ENCODE measurements around the gene VRTN. TPM values are rescaled to one million over a fixed set of nuclear protein-coding genes. Genes with fewer than 3 reads are reported as not detected.

Gene VRTN
- polyA plus RNA-seq, 4 donors: 0.24 to 0.85 TPM; not detected in 2

DNA sequence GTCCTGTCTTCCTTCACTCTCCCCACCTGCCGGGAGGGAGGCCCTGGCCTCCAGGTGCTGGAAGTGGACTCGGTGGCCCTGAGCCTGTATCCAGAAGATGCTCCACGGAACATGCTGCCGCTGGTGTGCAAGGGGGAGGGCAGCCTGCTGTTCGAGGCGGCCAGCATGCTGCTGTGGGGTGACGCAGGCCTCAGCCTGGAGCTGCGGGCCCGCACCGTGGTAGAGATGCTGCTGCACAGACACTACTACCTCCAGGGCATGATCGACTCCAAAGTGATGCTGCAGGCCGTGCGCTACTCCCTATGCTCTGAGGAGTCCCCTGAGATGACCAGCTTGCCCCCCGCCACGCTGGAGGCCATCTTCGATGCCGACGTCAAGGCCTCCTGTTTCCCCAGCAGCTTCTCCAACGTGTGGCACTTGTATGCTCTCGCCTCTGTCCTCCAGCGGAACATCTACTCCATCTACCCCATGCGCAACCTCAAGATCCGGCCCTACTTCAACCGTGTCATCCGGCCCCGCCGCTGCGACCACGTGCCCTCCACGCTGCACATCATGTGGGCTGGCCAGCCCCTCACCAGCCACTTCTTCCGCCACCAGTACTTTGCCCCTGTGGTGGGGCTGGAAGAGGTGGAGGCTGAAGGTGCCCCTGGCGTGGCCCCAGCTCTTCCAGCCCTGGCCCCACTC lies 8.8 kb downstream of the VRTN start:
- Histone ChIP-seq H3K27me3 (ENCODE audit: control insufficient read depth in 3 of 3, insufficient read depth in 3 of 3, low read length in 3 of 3) (no peaks in the 10 kb centered on the region), H3K9me3 (ENCODE audit: control insufficient read depth in 2 of 2, insufficient read depth in 1 of 2, low read depth in 1 of 2, low read length in 1 of 2) (no peaks in the 10 kb centered on the region), H3K36me3 (ENCODE audit: control insufficient read depth in 3 of 3, insufficient read depth in 2 of 3, low read depth in 1 of 3, low read length in 3 of 3) (no peaks in the 10 kb centered on the region), H3K4me3 (ENCODE audit: low read depth in 1 of 3, low read length in 3 of 3) (no peak overlapping the region), H3K4me1 (ENCODE audit: control insufficient read depth in 3 of 3, insufficient read depth in 2 of 3, low read depth in 1 of 3, low read length in 2 of 3) (no peaks in the 10 kb centered on the region), H3K27ac (ENCODE audit: low read depth in 1 of 3, low read length in 2 of 3) (no peak overlapping the region)
- WGBS, 3 donors: 92 to 96% (median 94%) methylated on average over 32 of the region's 32 CpGs
- DNase-seq (no peak), FAIRE-seq (no peak)

DNA sequence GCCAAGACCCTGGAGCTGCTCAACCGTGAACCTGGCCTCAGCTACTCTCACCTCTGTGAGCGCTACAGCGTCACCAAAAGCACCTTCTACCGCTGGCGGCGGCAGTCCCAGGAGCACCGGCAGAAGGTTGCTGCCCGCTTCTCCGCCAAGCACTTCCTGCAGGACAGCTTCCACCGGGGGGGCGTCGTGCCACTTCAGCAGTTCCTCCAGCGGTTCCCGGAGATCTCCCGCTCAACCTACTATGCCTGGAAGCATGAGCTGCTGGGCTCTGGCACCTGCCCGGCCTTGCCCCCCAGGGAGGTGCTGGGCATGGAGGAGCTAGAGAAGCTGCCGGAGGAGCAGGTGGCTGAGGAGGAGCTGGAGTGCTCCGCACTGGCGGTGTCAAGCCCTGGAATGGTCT lies 9.3 kb downstream of the VRTN start:
- H3K4me1 ChIP-seq (ENCODE audit: control insufficient read depth in 3 of 3, insufficient read depth in 2 of 3, low read depth in 1 of 3, low read length in 2 of 3): no peaks in the 10 kb centered on the region
- no peaks in the 10 kb centered on the region for H3K27me3 ChIP-seq (ENCODE audit: control insufficient read depth in 3 of 3, insufficient read depth in 3 of 3, low read length in 3 of 3)
- no peaks in the 10 kb centered on the region for H3K36me3 ChIP-seq (ENCODE audit: control insufficient read depth in 3 of 3, insufficient read depth in 2 of 3, low read depth in 1 of 3, low read length in 3 of 3)
- no peak overlapping the region for H3K27ac ChIP-seq (ENCODE audit: low read depth in 1 of 3, low read length in 2 of 3)
- no peaks in the 10 kb centered on the region for H3K9me3 ChIP-seq (ENCODE audit: control insufficient read depth in 2 of 2, insufficient read depth in 1 of 2, low read depth in 1 of 2, low read length in 1 of 2)
- WGBS, 3 donors: 91 to 94% (median 93%) methylated on average over 19 of the region's 19 CpGs
- DNase-seq (no peak), FAIRE-seq (no peak)
- no peak overlapping the region for H3K4me3 ChIP-seq (ENCODE audit: low read depth in 1 of 3, low read length in 3 of 3)

DNA sequence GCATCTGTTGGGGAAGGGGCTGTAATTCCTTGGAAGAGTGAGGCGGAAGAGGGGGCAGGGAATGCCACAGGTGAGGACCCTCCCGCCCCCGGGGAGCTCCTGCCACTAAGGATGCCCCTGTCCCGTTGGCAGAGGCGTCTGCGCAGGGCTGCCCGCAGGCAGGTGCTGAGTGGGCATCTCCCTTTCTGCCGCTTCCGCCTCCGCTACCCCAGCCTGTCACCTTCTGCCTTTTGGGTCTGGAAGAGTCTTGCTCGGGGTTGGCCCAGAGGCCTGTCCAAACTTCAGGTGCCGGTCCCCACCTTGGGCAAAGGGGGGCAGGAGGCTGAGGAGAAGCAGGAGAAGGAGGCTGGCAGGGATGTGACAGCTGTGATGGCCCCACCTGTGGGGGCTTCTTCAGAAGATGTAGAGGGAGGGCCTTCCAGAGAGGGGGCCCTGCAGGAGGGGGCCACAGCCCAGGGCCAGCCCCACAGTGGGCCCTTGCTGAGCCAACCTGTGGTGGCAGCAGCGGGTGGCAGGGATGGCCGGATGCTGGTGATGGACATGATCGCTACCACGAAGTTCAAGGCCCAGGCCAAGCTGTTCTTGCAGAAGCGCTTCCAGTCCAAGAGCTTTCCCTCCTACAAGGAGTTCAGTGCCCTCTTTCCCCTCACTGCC lies 10.0 kb downstream of the VRTN start:
- Histone ChIP-seq H3K27ac (ENCODE audit: low read depth in 1 of 3, low read length in 2 of 3) (no peak overlapping the region), H3K36me3 (ENCODE audit: control insufficient read depth in 3 of 3, insufficient read depth in 2 of 3, low read depth in 1 of 3, low read length in 3 of 3) (no peaks in the 10 kb centered on the region), H3K4me1 (ENCODE audit: control insufficient read depth in 3 of 3, insufficient read depth in 2 of 3, low read depth in 1 of 3, low read length in 2 of 3) (no peaks in the 10 kb centered on the region), H3K27me3 (ENCODE audit: control insufficient read depth in 3 of 3, insufficient read depth in 3 of 3, low read length in 3 of 3) (no peaks in the 10 kb centered on the region), H3K9me3 (ENCODE audit: control insufficient read depth in 2 of 2, insufficient read depth in 1 of 2, low read depth in 1 of 2, low read length in 1 of 2) (no peaks in the 10 kb centered on the region), H3K4me3 (ENCODE audit: low read depth in 1 of 3, low read length in 3 of 3) (no peak overlapping the region)
- FAIRE-seq (no peak), DNase-seq (no peak)
- WGBS, 3 donors: 89 to 92% (median 92%) methylated on average over 15 to 17 of the region's 17 CpGs

DNA sequence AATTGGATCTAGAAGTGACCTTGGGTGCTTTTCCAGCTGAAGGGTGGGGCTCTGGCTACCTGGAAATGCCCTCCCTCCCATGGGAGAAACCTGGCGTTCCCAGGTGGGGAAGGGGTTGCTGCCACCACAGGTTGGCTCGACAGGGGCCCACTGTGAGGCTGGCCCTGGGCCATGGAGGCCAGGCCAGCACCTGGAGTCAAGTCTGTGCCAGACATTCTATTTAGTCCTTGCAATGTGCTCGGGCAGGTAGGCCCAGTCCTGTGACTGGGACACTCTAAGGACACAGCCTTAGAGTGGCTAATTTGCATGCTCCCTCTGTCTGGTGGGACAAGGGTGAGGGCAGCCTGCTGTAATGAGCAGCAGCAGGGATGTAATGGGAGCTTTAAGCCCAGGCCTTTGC lies 11.9 kb downstream of the VRTN start:
- Histone ChIP-seq H3K9me3 (ENCODE audit: control insufficient read depth in 2 of 2, insufficient read depth in 1 of 2, low read depth in 1 of 2, low read length in 1 of 2) (no peaks in the 10 kb centered on the region), H3K27ac (ENCODE audit: low read depth in 1 of 3, low read length in 2 of 3) (no peak overlapping the region), H3K4me3 (ENCODE audit: low read depth in 1 of 3, low read length in 3 of 3) (no peak overlapping the region), H3K36me3 (ENCODE audit: control insufficient read depth in 3 of 3, insufficient read depth in 2 of 3, low read depth in 1 of 3, low read length in 3 of 3) (no peaks in the 10 kb centered on the region), H3K27me3 (ENCODE audit: control insufficient read depth in 3 of 3, insufficient read depth in 3 of 3, low read length in 3 of 3) (peaks cover 0 to 2% (median 0%) of the 10 kb centered on the region in 3 donors), H3K4me1 (ENCODE audit: control insufficient read depth in 3 of 3, insufficient read depth in 2 of 3, low read depth in 1 of 3, low read length in 2 of 3) (no peaks in the 10 kb centered on the region)
- 15 to 50% (median 31%) methylated on average over 3 of the region's 3 CpGs for WGBS, 3 donors
- no peak for FAIRE-seq
- no peak for DNase-seq

DNA sequence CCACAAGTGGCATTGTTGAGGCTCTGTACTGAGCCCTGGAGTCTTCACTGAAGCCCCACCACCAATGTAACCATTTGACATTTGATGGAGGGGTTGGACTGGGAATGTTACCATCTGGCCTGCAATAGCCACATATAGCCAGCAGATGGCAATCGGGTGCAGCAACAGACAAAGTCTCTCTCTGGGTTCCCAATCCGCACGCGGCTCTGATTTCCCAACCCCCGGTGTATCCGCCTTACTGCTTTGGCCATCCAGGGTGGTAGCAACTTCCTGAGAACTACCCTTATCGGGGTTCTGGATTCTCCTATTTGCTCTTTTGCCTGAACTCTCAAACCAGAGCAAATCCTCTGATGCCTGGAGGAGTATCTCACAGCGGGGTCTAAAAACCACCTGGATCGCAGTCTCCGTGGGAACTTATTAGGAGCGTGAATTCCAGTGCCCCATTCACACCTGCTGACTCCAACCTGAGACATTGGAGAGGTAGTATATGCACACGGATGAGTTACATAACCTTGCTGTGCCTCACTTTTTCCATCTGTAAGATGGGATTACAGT lies 14.2 kb downstream of the VRTN start:
- Histone ChIP-seq H3K4me1 (ENCODE audit: control insufficient read depth in 3 of 3, insufficient read depth in 2 of 3, low read depth in 1 of 3, low read length in 2 of 3) (no peaks in the 10 kb centered on the region), H3K27ac (ENCODE audit: low read depth in 1 of 3, low read length in 2 of 3) (no peak overlapping the region), H3K9me3 (ENCODE audit: control insufficient read depth in 2 of 2, insufficient read depth in 1 of 2, low read depth in 1 of 2, low read length in 1 of 2) (no peaks in the 10 kb centered on the region), H3K4me3 (ENCODE audit: low read depth in 1 of 3, low read length in 3 of 3) (no peak overlapping the region), H3K36me3 (ENCODE audit: control insufficient read depth in 3 of 3, insufficient read depth in 2 of 3, low read depth in 1 of 3, low read length in 3 of 3) (no peaks in the 10 kb centered on the region), H3K27me3 (ENCODE audit: control insufficient read depth in 3 of 3, insufficient read depth in 3 of 3, low read length in 3 of 3) (peaks cover 0 to 4% (median 0%) of the 10 kb centered on the region in 3 donors)
- 23 to 27% (median 24%) methylated on average over 12 of the region's 12 CpGs for WGBS, 3 donors
- DNase-seq (peak; percentile 72 to 79), FAIRE-seq (no peak)

DNA sequence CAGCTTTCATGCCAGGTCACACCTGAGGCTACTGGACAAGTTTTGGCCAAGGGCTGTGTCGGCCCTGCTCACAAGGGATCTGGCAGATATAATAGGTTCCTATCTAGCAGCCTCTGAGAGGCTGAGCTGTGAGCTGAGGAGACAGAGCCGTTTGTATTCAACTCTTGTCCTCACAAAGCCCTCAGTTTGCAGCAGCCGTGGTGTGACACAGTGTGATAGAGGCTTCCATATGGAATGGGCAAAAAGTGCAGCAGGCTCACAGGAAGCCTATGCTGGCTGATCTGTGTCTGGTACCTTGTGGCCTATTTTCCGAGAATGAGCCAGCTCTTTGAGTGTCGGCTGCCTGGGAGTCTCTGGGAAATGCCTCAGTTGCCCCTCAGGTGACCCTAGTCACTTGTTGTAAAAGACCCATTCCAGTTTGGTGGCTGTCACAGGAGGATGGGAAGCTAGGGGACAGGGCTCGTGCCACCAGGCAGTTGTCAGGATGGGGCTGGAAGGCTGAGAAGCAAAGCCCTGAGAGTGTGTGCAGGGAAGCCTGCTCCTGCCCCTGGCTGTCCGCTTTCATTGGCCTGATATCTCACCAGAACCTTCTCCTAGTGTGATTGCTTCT lies 16.1 kb downstream of the VRTN start:
- Histone ChIP-seq H3K4me3 (ENCODE audit: low read depth in 1 of 3, low read length in 3 of 3) (no peak overlapping the region), H3K36me3 (ENCODE audit: control insufficient read depth in 3 of 3, insufficient read depth in 2 of 3, low read depth in 1 of 3, low read length in 3 of 3) (no peaks in the 10 kb centered on the region), H3K27me3 (ENCODE audit: control insufficient read depth in 3 of 3, insufficient read depth in 3 of 3, low read length in 3 of 3) (peaks cover 0 to 4% (median 0%) of the 10 kb centered on the region in 3 donors), H3K9me3 (ENCODE audit: control insufficient read depth in 2 of 2, insufficient read depth in 1 of 2, low read depth in 1 of 2, low read length in 1 of 2) (no peaks in the 10 kb centered on the region), H3K27ac (ENCODE audit: low read depth in 1 of 3, low read length in 2 of 3) (no peak overlapping the region), H3K4me1 (ENCODE audit: control insufficient read depth in 3 of 3, insufficient read depth in 2 of 3, low read depth in 1 of 3, low read length in 2 of 3) (no peaks in the 10 kb centered on the region)
- FAIRE-seq: no peak
- WGBS, 3 donors: 73 to 78% (median 73%) methylated on average over 7 of the region's 7 CpGs
- no peak for DNase-seq

DNA sequence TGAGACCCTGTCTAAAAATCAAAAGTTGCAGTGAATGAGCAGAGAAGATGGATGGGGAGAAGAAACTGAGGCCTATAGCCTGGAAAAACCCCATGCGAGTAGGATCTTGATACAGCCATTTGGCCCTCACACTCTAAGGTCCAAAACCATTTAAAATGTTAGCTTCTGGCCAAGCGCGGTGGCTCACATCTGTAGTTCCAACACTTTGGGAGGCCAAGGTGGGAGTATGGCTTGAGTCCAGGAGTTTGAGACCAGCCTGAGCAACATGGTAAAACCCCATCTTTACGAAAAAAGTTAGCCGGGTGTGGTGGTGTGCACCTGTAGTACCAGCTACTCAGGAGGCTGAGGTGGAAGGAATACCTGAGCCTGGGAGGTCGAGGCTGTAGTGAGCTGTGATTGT lies 19.8 kb downstream of the VRTN start:
- FAIRE-seq: no peak
- no peaks in the 10 kb centered on the region for H3K9me3 ChIP-seq (ENCODE audit: control insufficient read depth in 2 of 2, insufficient read depth in 1 of 2, low read depth in 1 of 2, low read length in 1 of 2)

DNA sequence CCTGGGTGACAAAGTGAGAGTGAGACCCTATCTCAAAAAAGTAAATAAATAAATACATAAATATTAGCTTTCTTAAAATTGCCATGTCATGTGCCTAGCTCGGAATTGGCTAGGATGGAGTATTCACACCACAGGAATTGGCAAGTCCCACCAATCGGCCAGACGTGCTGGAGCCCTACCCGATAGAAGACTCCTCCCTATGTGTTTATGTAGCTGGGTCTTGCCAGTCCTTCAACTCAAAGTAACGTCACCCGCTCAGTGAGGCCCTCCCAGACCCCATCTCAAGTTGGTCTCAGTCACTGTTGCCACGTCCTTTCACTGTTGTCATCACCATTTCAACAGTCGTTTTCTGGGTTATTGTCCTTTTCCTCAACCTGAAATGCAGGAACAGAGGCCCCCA lies 20.2 kb downstream of the VRTN start:
- Histone ChIP-seq H3K4me3 (ENCODE audit: low read depth in 1 of 3, low read length in 3 of 3) (no peak overlapping the region), H3K36me3 (ENCODE audit: control insufficient read depth in 3 of 3, insufficient read depth in 2 of 3, low read depth in 1 of 3, low read length in 3 of 3) (no peaks in the 10 kb centered on the region), H3K27me3 (ENCODE audit: control insufficient read depth in 3 of 3, insufficient read depth in 3 of 3, low read length in 3 of 3) (peaks cover 0 to 4% (median 0%) of the 10 kb centered on the region in 3 donors), H3K4me1 (ENCODE audit: control insufficient read depth in 3 of 3, insufficient read depth in 2 of 3, low read depth in 1 of 3, low read length in 2 of 3) (no peaks in the 10 kb centered on the region), H3K9me3 (ENCODE audit: control insufficient read depth in 2 of 2, insufficient read depth in 1 of 2, low read depth in 1 of 2, low read length in 1 of 2) (no peaks in the 10 kb centered on the region), H3K27ac (ENCODE audit: low read depth in 1 of 3, low read length in 2 of 3) (no peak overlapping the region)
- FAIRE-seq (no peak), DNase-seq (no peak)
- 85 to 87% (median 86%) methylated on average over 8 of the region's 8 CpGs for WGBS, 3 donors

More for the DNA sequence above, 19.8 kb downstream of the VRTN start:
- Histone ChIP-seq H3K4me3 (ENCODE audit: low read depth in 1 of 3, low read length in 3 of 3) (no peak overlapping the region), H3K36me3 (ENCODE audit: control insufficient read depth in 3 of 3, insufficient read depth in 2 of 3, low read depth in 1 of 3, low read length in 3 of 3) (no peaks in the 10 kb centered on the region), H3K27ac (ENCODE audit: low read depth in 1 of 3, low read length in 2 of 3) (no peak overlapping the region), H3K4me1 (ENCODE audit: control insufficient read depth in 3 of 3, insufficient read depth in 2 of 3, low read depth in 1 of 3, low read length in 2 of 3) (no peaks in the 10 kb centered on the region), H3K27me3 (ENCODE audit: control insufficient read depth in 3 of 3, insufficient read depth in 3 of 3, low read length in 3 of 3) (peaks cover 0 to 4% (median 0%) of the 10 kb centered on the region in 3 donors)
- 80 to 92% (median 84%) methylated on average over 6 of the region's 6 CpGs for WGBS, 3 donors
- DNase-seq: no peak

Data from small intestine (tissue), 7 donors.